Measurements from ENCODE around the gene NDUFS6. TPM values are rescaled to one million over a fixed set of nuclear protein-coding genes. Genes with fewer than 3 reads are reported as not detected.

Gene NDUFS6
- total RNA-seq, 4 donors from 2014 or later = 28.2 to 62.0 (median 40.3) TPM

GRCh38 chr5:1765880-1766235 is 35.3 kb upstream of the NDUFS6 start:
- no peaks in the 10 kb centered on the region for H3K9me3 ChIP-seq
- H3K4me3 ChIP-seq = no peak overlapping the region
- WGBS, 2 donors = 90 to 93% methylated on average over 3 of the region's 3 CpGs
- no peaks in the 10 kb centered on the region for H3K4me1 ChIP-seq
- TF ChIP-seq CTCF (IDR thresholded peaks at IDR 0.05) (no peak), EP300 (IDR thresholded peaks at IDR 0.05) (no peak), POLR2A (IDR thresholded peaks at IDR 0.05) (no peak)
- no peak for DNase-seq (ENCODE audit: low spot score in 2 of 2)
- peaks cover 0 to 25% of the 10 kb centered on the region in 2 donors for H3K27me3 ChIP-seq
- no peaks in the 10 kb centered on the region for H3K36me3 ChIP-seq
- no peak overlapping the region for H3K27ac ChIP-seq

GRCh38 chr5:1767524-1768282 is 33.5 kb upstream of the NDUFS6 start:
- H3K9me3 ChIP-seq = no peaks in the 10 kb centered on the region
- no peak overlapping the region for H3K27ac ChIP-seq
- TF ChIP-seq POLR2A (IDR thresholded peaks at IDR 0.05) (no peak), EP300 (IDR thresholded peaks at IDR 0.05) (no peak), CTCF (IDR thresholded peaks at IDR 0.05) (no peak)
- whole genome bisulfite sequencing, 2 donors = 57 to 63% methylated on average over 11 to 16 of the region's 16 CpGs
- H3K36me3 ChIP-seq = no peaks in the 10 kb centered on the region
- H3K4me3 ChIP-seq = no peak overlapping the region
- no peaks in the 10 kb centered on the region for H3K4me1 ChIP-seq
- no peak for DNase-seq (ENCODE audit: low spot score in 2 of 2)
- peaks cover 0 to 20% of the 10 kb centered on the region in 2 donors for H3K27me3 ChIP-seq

GRCh38 chr5:1768283-1769000 is 32.8 kb upstream of the NDUFS6 start:
- H3K4me1 ChIP-seq = no peaks in the 10 kb centered on the region
- peaks cover 0 to 2% (median 0%) of the 10 kb centered on the region in 4 donors for H3K9me3 ChIP-seq
- TF ChIP-seq CTCF (IDR thresholded peaks at IDR 0.05) = no peak
- no peak for TF ChIP-seq EP300 (IDR thresholded peaks at IDR 0.05)
- no peak for TF ChIP-seq POLR2A (IDR thresholded peaks at IDR 0.05)
- H3K4me3 ChIP-seq = no peak overlapping the region
- no peak for DNase-seq (ENCODE audit: low spot score in 2 of 2)
- H3K27me3 ChIP-seq = peaks cover 0 to 20% of the 10 kb centered on the region in 2 donors
- H3K27ac ChIP-seq = no peak overlapping the region
- WGBS, 2 donors = 77 to 80% methylated on average over 23 to 28 of the region's 35 CpGs
- no peaks in the 10 kb centered on the region for H3K36me3 ChIP-seq

- Histone ChIP-seq H3K9me3 (peaks cover 0 to 8% (median 0%) of the 10 kb centered on the region in 4 donors), H3K36me3 (no peaks in the 10 kb centered on the region), H3K4me3 (no peak overlapping the region), H3K27ac (no peak overlapping the region), H3K27me3 (peaks cover 0 to 20% of the 10 kb centered on the region in 2 donors), H3K4me1 (no peaks in the 10 kb centered on the region)
- TF ChIP-seq EP300 (IDR thresholded peaks at IDR 0.05) = no peak
- no peak for TF ChIP-seq CTCF (IDR thresholded peaks at IDR 0.05)
- TF ChIP-seq POLR2A (IDR thresholded peaks at IDR 0.05) = no peak
- DNase-seq (ENCODE audit: low spot score in 2 of 2) = no peak
- 94 to 96% methylated on average over 30 to 39 of the region's 54 CpGs for WGBS, 2 donors
Measured at GRCh38 chr5:1769017-1769640, 32.1 kb upstream of the NDUFS6 start.
